Measurements from ENCODE around the gene RSU1.

RSU1 gene

GRCh38 chr10:16735671-16736070 lies 81.6 kb downstream of the RSU1 start:
- no peak for DNase-seq

GRCh38 chr10:16732376-16732775 lies 84.8 kb downstream of the RSU1 start:
- no peak for DNase-seq

GRCh38 chr10:16728266-16728665 lies 89.0 kb downstream of the RSU1 start:
- DNase-seq, result no peak

DNA sequence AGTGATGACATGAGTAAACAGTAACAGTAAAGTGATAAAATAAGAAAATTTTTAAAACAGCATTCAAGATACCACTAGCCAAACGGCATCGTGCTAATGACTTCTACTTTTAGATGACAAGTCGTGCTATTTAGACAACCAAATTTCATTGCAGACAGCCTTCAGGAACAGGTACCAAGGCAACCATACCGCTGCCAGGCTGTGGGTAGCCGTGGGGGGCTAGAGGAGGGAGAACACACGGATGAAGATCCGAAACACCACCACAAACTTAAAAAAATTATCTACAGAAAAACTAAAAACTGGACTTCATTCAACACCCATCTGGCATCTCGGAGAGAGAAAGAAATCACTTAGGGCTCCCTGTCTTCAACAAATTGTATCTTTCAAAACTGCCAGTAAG lies 89.6 kb downstream of the RSU1 start:
- no peak for DNase-seq

- no peak for DNase-seq
These were observed 92.7 kb downstream of the RSU1 start for GRCh38 chr10:16724509-16724908.

DNA sequence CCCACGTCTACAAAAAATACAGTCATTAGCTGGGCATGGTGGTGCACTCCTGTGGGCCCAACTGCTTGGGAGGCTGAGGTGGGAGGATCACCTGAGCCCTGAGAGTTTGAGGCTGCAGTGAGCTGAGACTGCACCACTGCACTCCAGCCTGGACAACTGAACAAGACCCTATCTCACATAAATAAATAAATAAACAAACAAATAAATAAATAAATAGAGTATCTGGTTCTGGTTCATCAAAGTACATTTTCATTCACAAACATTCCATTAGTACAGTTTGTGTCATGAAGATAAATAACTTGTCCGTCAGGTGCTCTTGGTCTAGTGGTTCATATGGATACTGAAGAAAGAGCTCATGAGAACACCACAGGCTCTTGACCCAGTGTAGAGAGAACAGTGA lies 96.4 kb downstream of the RSU1 start:
- DNase-seq, result no peak

GRCh38 chr10:16717622-16718395 lies 99.4 kb downstream of the RSU1 start:
- DNase-seq, result no peak

DNA sequence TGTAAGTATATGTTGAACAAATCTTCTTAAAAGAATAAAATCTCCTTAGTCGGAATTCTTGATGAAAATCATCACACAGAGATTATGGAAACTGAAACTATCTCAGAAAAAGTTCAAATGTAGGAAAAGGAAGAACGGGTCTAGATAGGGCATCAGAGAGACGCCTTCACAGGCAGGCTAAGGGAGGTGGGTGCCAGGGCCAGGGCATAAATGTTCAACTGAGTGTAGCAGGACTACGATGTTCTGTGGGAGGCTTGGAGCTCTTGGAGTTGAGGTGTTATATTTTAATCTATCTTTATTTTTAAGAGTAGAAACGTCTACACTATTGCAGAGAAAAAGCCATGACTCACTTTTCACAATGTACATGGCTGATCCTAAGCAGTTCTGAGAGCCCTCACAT lies 101.2 kb downstream of the RSU1 start:
- DNase-seq, result no peak

DNA sequence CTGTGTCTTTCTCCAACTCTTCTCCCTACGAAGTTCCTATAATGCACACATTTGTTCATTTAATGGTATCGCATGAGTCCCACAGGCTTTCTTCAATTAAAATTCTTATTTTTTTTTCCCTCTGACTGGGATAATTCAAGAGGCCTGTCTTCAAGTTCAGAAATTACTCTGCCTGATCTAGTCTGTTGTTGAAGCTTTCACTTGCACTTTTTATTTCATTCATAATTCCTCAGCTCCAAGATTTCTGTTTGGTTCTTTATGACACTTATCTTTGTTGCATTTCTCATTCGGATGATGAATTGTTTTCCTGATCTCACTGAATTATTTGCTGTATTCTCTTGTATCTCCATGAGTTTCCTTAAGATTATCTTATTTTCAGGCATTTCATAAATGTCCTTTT lies 103.9 kb downstream of the RSU1 start:
- DNase-seq, result no peak

- DNase-seq, result no peak
These were observed 104.3 kb downstream of the RSU1 start for GRCh38 chr10:16712883-16713282.

DNA sequence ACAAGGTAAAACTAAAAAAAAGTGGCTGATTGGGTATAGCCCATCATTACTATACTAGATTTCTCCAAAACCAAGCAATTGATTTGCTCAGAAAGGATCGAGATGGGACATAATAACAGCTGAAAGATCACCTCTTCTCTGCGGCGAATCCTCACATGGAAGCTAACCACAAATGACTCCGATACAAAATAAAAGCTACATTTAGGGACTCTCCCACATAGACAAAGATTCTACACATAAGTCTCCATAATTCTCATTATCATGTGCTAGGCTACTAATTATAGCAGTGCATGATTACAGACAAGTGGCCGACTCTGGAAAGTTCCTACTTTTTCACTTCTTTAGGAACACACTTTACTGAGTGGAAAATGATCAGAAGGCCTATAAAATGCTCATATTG lies 116.9 kb downstream of the RSU1 start:
- DNase-seq, result no peak

DNA sequence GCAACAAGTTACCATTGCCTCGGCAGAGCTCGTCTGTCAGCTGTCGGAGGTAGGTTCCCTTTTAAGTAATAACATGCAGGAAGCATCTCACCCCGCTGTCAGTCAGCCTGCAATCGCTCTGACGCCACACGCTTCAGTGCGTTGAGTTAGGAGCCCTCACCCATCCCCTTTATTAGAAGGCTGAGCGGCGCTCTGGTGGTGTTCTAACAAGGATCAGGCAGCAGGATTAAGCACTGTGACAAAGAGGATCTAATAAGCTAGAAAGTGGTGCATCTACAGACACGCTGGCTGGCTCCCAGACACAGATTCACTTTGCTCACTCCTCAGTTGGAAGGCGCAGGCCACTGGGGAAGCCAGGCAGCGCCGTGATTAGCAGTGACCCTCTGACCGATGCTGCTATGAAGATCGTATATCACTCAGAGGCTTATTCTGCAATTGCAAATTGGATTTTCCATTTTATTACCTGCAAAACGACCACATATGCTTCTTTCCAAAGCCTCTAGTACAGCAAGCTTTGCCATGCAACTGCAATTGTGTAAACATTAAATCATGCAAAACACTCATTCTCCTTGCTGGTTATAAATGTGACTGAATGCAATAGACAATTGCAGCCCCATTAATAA lies 117.7 kb downstream of the RSU1 start:
- DNase-seq, result no peak

GRCh38 chr10:16698461-16698860 lies 118.8 kb downstream of the RSU1 start:
- no peak for DNase-seq

DNA sequence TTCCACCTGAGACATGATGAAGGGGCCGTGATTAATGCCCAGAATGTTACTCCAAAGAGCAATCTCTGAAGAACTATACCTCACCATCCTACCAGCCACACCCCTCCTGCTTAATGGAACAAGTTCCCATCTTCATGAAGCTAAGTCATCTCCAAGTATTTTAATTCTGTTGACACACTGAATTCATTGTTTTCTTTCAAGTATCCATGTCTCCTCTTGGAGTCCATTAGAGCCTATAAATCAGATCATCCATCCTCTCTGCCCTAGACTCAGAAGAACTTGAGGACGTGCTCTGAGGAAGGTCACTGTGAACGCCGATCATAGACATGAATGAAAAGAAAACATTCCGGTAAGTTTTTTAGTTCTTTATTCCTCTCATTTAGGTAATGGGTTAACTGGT lies 126.8 kb downstream of the RSU1 start:
- DNase-seq, result no peak

GRCh38 chr10:16689696-16690095 lies 127.5 kb downstream of the RSU1 start:
- no peak for DNase-seq

DNA sequence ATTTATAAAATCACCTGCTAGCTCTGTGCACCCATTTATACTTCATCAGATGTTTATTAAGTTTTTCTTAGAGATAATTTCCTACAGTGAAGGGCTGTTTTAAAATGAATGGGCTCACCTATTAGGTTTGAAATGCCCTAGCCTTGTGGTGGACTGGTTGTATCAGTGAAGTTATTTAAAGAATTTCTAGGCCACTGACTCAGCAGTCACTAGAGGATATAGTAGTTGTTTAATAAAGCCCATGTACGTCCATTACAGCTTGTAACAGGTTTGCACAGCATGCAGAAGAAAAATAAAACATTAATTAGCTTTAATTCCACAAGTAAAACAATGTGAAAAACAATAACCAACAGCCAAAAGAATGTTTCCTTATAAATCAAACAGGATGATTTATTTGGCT lies 128.0 kb downstream of the RSU1 start:
- no peak for DNase-seq

DNA sequence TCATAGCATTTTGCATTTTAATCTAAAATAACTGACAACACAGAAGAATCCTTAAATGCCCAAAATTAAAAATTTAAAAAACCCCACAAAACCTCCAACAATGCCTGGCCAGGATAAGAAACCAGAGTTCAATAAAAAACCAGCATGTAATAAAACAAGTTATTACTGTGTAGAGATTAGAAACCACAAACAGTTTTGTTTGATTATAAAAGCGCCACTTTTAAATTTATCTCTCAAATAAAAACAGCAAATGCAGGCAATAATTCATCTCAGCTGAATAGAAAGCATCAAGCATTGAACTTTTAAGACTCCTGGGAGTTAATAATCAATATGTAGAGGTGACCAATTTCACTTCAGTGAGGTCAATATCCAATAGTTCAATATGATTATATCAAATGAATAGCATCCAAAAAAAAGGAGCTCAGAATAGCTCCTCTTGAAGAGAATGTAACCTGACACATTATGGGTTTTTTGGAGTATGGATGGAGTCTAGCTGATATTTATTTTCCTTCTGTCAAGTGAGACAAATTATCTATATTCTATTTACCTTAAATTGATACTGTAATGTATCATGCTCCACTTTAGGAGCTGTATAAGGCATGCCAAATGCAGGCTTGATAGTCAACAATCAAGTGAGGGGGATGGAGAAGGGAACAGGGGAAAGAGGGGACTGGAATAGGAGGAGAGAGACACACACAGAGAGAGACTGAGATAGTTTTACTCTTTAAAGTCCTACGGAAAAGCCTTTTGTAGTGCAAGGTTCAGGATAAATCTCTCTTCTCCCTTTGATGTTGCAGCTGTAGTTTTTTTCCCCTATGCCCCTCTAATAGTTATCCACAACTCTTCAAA lies 130.9 kb downstream of the RSU1 start:
- DNase-seq, result no peak

DNA sequence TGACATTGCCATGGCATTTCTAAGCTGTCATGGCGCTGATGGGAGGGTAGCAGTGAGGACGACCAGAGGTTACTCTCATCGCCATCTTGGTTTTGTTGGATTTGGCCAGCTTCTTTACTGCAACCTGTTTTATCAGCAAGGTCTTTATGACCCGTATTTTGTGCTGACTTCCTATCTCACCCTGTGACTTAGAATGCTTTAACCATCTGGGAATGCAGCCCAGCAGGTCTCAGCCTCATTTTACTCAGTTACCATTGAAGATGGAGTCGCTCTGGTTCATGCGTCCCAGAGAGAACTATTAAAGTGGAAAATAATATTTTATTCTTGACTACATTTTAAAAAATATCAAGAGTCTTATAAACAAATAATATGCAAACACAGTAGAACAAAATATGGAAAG lies 131.7 kb downstream of the RSU1 start:
- DNase-seq, result no peak

GRCh38 chr10:16681521-16681920 lies 135.7 kb downstream of the RSU1 start:
- no peak for DNase-seq

DNA sequence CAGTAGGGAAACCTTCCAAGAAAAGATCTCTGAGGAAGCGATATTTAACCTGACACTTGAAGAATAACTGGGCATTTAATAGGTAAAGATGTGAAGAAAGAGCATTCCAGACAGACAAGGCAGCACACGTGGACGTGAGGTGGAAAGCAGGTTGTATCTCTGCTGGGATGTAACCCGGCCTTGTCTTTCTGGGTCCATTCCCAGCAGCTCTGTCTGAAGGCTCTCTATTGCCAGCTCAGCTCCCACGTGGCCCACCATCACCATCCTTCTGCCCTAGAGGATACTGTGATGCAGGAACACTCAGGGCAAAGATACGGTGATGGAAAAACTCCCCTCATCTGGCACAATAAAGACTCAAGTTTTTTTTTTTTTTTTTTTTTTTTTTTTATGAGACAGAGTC lies 137.7 kb downstream of the RSU1 start:
- no peak for DNase-seq

DNA sequence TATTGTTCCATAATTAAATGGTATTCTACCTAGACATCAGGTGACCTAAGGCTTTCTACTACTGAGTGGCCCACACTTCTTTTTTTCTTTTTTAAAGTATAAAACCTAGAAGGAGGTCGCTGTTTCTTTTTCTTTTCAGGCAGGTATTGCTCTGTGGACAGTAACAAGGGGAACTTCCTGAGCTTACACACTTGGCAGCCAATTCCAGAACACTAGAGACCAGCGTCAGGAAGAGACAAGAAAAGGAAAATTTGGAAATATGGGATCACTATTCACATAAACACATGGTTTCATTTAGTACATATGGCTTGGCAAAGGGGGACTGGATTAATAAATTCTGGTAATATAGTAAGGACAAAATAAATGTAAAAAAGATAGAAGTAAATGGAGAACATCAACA lies 141.9 kb downstream of the RSU1 start:
- DNase-seq, result no peak

DNA sequence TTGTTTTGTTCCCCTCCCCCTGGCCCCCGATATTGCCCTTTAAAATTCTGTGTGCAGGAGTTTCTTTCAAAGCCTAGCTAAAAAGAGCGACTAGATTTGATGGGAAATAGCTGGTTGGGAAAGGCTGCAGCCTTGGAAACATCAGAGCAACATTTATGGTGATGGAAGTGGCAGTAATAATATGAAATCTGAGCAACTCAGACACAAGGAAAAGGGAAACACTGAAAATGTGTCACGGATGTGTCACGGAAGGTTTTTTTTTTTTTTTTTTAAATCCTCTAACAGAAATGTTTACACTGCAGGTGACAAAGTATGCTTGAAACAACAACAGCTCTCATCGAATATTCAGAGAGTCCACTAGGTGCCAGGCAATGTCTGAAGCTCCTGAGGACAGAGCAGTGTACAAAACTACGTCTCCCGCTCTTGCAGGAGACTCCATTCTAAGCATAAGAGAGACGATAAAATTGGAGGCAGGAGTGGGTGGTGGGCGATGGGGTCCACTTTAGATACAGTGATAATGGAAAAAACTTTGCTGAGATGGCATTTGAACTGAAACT lies 143.0 kb downstream of the RSU1 start:
- DNase-seq, result no peak

DNA sequence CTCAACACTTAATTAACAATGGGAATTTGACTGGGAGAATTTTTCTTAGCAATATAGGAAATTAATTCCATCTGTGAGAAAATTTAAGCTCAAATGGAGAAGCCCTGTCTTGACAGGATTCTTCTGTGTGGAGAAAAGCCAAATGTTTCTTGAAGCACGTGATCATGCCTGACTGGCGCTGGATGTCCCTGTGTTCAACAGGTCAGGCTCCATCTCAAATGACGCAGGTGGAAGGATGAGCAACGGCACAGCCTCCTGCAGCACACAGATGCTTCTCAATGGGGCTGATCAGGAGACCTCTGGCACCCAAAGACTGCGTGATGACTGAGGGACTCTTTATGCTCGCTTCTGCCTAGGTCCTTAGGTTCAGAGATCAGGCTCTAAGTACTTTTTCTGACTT lies 143.8 kb downstream of the RSU1 start:
- no peak for DNase-seq

DNA sequence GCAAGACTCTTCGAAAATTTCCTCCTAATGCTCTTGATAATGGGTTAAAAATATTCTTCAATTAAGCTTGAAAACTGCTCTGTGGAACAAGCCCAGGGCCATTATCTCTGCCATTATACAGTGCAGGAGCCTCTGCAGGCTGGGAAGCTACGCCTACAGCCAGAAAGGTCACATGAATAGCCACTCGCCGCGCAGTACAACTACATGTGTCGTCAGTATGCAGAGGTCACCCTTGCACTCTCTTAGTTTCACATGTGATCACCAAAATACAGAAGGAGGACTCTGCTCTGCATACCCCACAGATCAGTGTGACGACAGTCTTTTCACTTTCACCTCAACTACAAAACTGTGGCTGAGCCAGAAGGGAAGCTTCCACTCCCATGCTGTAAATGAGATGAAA lies 153.8 kb downstream of the RSU1 start:
- no peak for DNase-seq

All from left hindlimb (tissue), 1 donor.